Ascending aorta (tissue), 2 donors: ENCODE results near the gene MLF2. TPM values are rescaled to one million over a fixed set of nuclear protein-coding genes. Genes with fewer than 3 reads are reported as not detected.

Experiments used
- DNase-seq, 2 donors: peaks; one replicate each; pipeline ENCODE4 v3.0.0-alpha.2; 2019; ENCODE audit warnings: low spot score in 2 of 2
- H3K27ac ChIP-seq, 2 donors: fragments of 200-600 bp; sonication (generic); one replicate each; pipeline ENCODE4 v1.5.1; 2016 to 2017; ENCODE audit warnings: mild to moderate bottlenecking in 1 of 2
- H3K27me3 ChIP-seq: fragments of 200-600 bp; sonication (generic); one replicate; pipeline ENCODE4 v1.5.1; 2017
- H3K36me3 ChIP-seq, 2 donors: fragments of 200-600 bp; sonication (generic); one replicate each; pipeline ENCODE4 v1.5.1; 2016
- H3K4me1 ChIP-seq, 2 donors: fragments of 200-600 bp; sonication (generic); one replicate each; pipeline ENCODE4 v1.5.1; 2016 to 2017; ENCODE audit warnings: mild to moderate bottlenecking in 1 of 2
- H3K4me3 ChIP-seq, 2 donors: fragments of 200-600 bp; sonication (generic); one replicate each; pipeline ENCODE4 v1.5.1; 2016 to 2017; ENCODE audit warnings: mild to moderate bottlenecking in 1 of 2
- H3K9me3 ChIP-seq, 2 donors: fragments of 200-600 bp; sonication (generic); one replicate each; pipeline ENCODE4 v1.5.1; 2016
- CTCF ChIP-seq, 3 experiments: fragments of 200-600 bp in 2 of 3; fragments of 450-650 bp in 1 of 3; sonication (generic) in 2 of 3; IDR thresholded peaks; one replicate each; pipeline ENCODE4 v1.5.1; 2016 to 2019; ENCODE audit warnings: antibody characterized with exemption in 3 of 3, mild to moderate bottlenecking in 1 of 3, moderate library complexity in 1 of 3
- intact Hi-C: fragments of 100-400 bp; cut with DNase I; formaldehyde crosslinking; loops from one replicate; pipeline ENCODE4 v1.15.1; 2023
- total RNA-seq: library from RNA; depleted of rRNA; stranded (reverse); fragments of >200 nt; gene quantifications from one replicate; pipeline ENCODE4 v1.1.0, GENCODE V29; 2016

Gene MLF2
- total RNA-seq, 1 donor from 2014 or later: 145 TPM

GRCh38 chr12:6700646-6701051 is 52.3 kb downstream of the MLF2 start, which contains the start of gene PIANP:
PIANP (minus strand) TSS chr12:6700815; CDS start chr12:6698061, 2,754 bp downstream.
- Histone ChIP-seq H3K4me1 (peaks cover 0 to 8% of the 10 kb centered on the region in 2 donors), H3K4me3 (peak within 1 kb of the TSS; percentile 72 to 89), H3K27ac (peak within 1 kb of the TSS; percentile 46 to 62), H3K9me3 (no peaks in the 10 kb centered on the region), H3K36me3 (no peaks in the 10 kb centered on the region), H3K27me3 (no peaks in the 10 kb centered on the region)
- no peak for TF ChIP-seq CTCF (IDR thresholded peaks at IDR 0.05)
- intact Hi-C loops: loop anchor here (1.0 kb wide), 1 partner anchor 24 kb away; the partner anchor contains the start of gene COPS7A
- DNase-seq: peak in 1 of 2 donors; percentile 75

- peak overlapping the region; percentile 46 to 62 for H3K27ac ChIP-seq
Measured at GRCh38 chr12:6699989-6700645, 52.8 kb downstream of the MLF2 start.

GRCh38 chr12:6699259-6699988 is 53.5 kb downstream of the MLF2 start:
- Histone ChIP-seq H3K27me3 (no peaks in the 10 kb centered on the region), H3K36me3 (peaks cover 0 to 2% of the 10 kb centered on the region in 2 donors), H3K4me3 (peak overlapping the region; percentile 72 to 89), H3K4me1 (peaks cover 0 to 8% of the 10 kb centered on the region in 2 donors), H3K9me3 (no peaks in the 10 kb centered on the region), H3K27ac (peak overlapping the region; percentile 46 to 62)
- no peak for TF ChIP-seq CTCF (IDR thresholded peaks at IDR 0.05)
- no peak for DNase-seq
- intact Hi-C loops: no loop called here

More at GRCh38 chr12:6699989-6700645, 52.8 kb downstream of the MLF2 start:
- DNase-seq: no peak
- no peaks in the 10 kb centered on the region for H3K36me3 ChIP-seq
- no peaks in the 10 kb centered on the region for H3K27me3 ChIP-seq
- H3K4me3 ChIP-seq: peak overlapping the region; percentile 72 to 89
- H3K4me1 ChIP-seq: peaks cover 0 to 8% of the 10 kb centered on the region in 2 donors
- no peaks in the 10 kb centered on the region for H3K9me3 ChIP-seq
- intact Hi-C loops: loop anchor here (1.0 kb wide), 1 partner anchor 24 kb away; the partner anchor contains the start of gene COPS7A
- TF ChIP-seq CTCF (IDR thresholded peaks at IDR 0.05): no peak

GRCh38 chr12:6698352-6699046 is 54.4 kb downstream of the MLF2 start:
- no peak overlapping the region for H3K27ac ChIP-seq
- H3K36me3 ChIP-seq: peaks cover 0 to 3% of the 10 kb centered on the region in 2 donors
- no peaks in the 10 kb centered on the region for H3K27me3 ChIP-seq
- no peak for TF ChIP-seq CTCF (IDR thresholded peaks at IDR 0.05)
- peaks cover 0 to 8% of the 10 kb centered on the region in 2 donors for H3K4me1 ChIP-seq
- H3K9me3 ChIP-seq: no peaks in the 10 kb centered on the region
- no peak for DNase-seq
- intact Hi-C loops: no loop called here
- H3K4me3 ChIP-seq: no peak overlapping the region

Other genes with a start within 250 kb of the MLF2 start
- gene GAPDH, start 218.6 kb downstream of the MLF2 start, total RNA-seq: 3,445 TPM
- 35.0 TPM for gene IFFO1, start 197.1 kb downstream of the MLF2 start, total RNA-seq
- 77.4 TPM for gene NOP2, start 184.8 kb downstream of the MLF2 start, total RNA-seq
- gene CHD4, start 145.8 kb downstream of the MLF2 start, total RNA-seq: 185 TPM
- gene LPAR5, start 117.2 kb downstream of the MLF2 start, total RNA-seq: 0.21 TPM
- 10.6 TPM for gene ACRBP, start 105.7 kb downstream of the MLF2 start, total RNA-seq
- gene ING4, start 90.0 kb downstream of the MLF2 start, total RNA-seq: 2.6 TPM
- gene ZNF384, start 63.8 kb downstream of the MLF2 start, total RNA-seq: 15.1 TPM
- gene PIANP, start 52.3 kb downstream of the MLF2 start, total RNA-seq: not detected
- 221 TPM for gene COPS7A, start 29.1 kb downstream of the MLF2 start, total RNA-seq
- 361 TPM for gene PTMS, start 13.2 kb upstream of the MLF2 start, total RNA-seq
- not detected for gene LAG3, start 19.4 kb upstream of the MLF2 start, total RNA-seq
- gene CD4, start 36.4 kb upstream of the MLF2 start, total RNA-seq: 2.6 TPM
- 9.4 TPM for gene GPR162, start 68.7 kb upstream of the MLF2 start, total RNA-seq
- gene P3H3, start 75.3 kb upstream of the MLF2 start, total RNA-seq: 62.2 TPM
- 10.4 TPM for gene GNB3, start 87.8 kb upstream of the MLF2 start, total RNA-seq
- gene CDCA3, start 98.1 kb upstream of the MLF2 start, total RNA-seq: not detected
- 46.2 TPM for gene USP5, start 99.0 kb upstream of the MLF2 start, total RNA-seq
- gene TPI1, start 114.4 kb upstream of the MLF2 start, total RNA-seq: 482 TPM
- gene SPSB2, start 120.2 kb upstream of the MLF2 start, total RNA-seq: 14.5 TPM
- gene LRRC23, start 151.7 kb upstream of the MLF2 start, total RNA-seq: 6.6 TPM
- 30.3 TPM for gene ENO2, start 161.4 kb upstream of the MLF2 start, total RNA-seq
- 207 TPM for gene ATN1, start 174.8 kb upstream of the MLF2 start, total RNA-seq
- gene RNU7-1, start 190.7 kb upstream of the MLF2 start, total RNA-seq: not detected
- gene C12orf57, start 190.9 kb upstream of the MLF2 start, total RNA-seq: 558 TPM
- gene PTPN6, start 198.2 kb upstream of the MLF2 start, total RNA-seq: 1.7 TPM
- 85.5 TPM for gene PHB2, start 217.5 kb upstream of the MLF2 start, total RNA-seq
- gene EMG1, start 217.8 kb upstream of the MLF2 start, total RNA-seq: 37.4 TPM